HFFc6 (cell line): ENCODE results near the gene APBA3. TPM values are rescaled to one million over a fixed set of nuclear protein-coding genes. Genes with fewer than 3 reads are reported as not detected.

Source experiments
- DNase-seq: peaks from one replicate; pipeline ENCODE4 v3.0.0-alpha.2; 2018
- H3K27ac Mint-ChIP-seq: 2 replicates; pipeline ENCODE4 v1.8.0; 2020; ENCODE audit warnings: mild to moderate bottlenecking, mixed read lengths
- H3K27me3 Mint-ChIP-seq: 2 replicates; pipeline ENCODE4 v1.8.0; 2021; ENCODE audit warnings: mild to moderate bottlenecking, moderate library complexity, mixed read lengths; ENCODE audit not compliant: insufficient read depth
- H3K36me3 Mint-ChIP-seq: 2 replicates; pipeline ENCODE4 v1.8.0; 2021; ENCODE audit warnings: low read depth, mixed read lengths
- H3K4me1 Mint-ChIP-seq: 2 replicates; pipeline ENCODE4 v1.8.0; 2020; ENCODE audit warnings: low read depth, mixed read lengths
- H3K4me3 Mint-ChIP-seq: 2 replicates; pipeline ENCODE4 v1.8.0; 2020; ENCODE audit warnings: mild to moderate bottlenecking, moderate library complexity, mixed read lengths
- H3K9me3 Mint-ChIP-seq: 2 replicates; pipeline ENCODE4 v1.8.0; 2020; ENCODE audit warnings: mild to moderate bottlenecking, mixed read lengths
- CTCF ChIP-seq: fragments of 200-600 bp; sonication (generic); IDR thresholded peaks from 2 replicates; pipeline ENCODE4 v1.5.0; 2021; ENCODE audit warnings: antibody characterized with exemption, mild to moderate bottlenecking
- total RNA-seq, 6 experiments: library from RNA; stranded (reverse); fragmentation: NEBNext Ultra II Directional; extraction: Animal tissue kit (Norgen Biotek cat#: 25700); gene quantifications; 2 replicates in 1 of 6; 3 replicates in 5 of 6; pipeline ENCODE4 v1.2.3, GENCODE V29; 2021

APBA3 gene
- total RNA-seq, 6 experiments from 2014 or later: 9.1 to 13.8 (median 10.4) TPM

DNA sequence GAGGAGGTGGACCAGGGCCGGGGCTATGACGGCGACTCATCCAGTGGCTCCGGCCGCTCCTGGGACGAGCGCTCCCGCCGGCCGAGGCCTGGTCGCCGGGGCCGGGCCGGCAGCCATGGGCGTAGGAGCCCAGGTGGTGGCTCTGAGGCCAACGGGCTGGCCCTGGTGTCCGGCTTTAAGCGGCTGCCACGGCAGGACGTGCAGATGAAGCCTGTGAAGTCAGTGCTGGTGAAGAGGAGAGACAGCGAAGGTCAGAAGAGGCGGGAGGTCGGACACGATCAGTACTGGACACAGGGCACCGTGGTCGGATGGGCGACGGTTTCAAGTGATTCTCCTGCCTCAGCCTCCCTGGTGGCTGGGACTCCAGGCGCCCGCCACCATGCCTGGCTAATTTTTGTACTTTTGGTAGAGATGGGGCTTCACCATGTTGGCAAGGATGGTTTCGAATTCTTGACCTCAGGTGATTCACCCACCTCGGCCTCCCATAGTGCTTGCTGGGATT is 31.0 kb downstream of the APBA3 start:
- Mint-ChIP-seq H3K4me1 (no peaks in the 10 kb centered on the region), H3K27ac (no peak overlapping the region), H3K27me3 (peaks cover 9% of the 10 kb centered on the region), H3K9me3 (no peaks in the 10 kb centered on the region), H3K4me3 (no peak overlapping the region), H3K36me3 (no peaks in the 10 kb centered on the region)
- no peak for DNase-seq
- no peak for TF ChIP-seq CTCF

GRCh38 chr19:3725640-3726310 is 35.7 kb downstream of the APBA3 start:
- no peaks in the 10 kb centered on the region for H3K36me3 Mint-ChIP-seq
- no peaks in the 10 kb centered on the region for H3K9me3 Mint-ChIP-seq
- DNase-seq: no peak

DNA sequence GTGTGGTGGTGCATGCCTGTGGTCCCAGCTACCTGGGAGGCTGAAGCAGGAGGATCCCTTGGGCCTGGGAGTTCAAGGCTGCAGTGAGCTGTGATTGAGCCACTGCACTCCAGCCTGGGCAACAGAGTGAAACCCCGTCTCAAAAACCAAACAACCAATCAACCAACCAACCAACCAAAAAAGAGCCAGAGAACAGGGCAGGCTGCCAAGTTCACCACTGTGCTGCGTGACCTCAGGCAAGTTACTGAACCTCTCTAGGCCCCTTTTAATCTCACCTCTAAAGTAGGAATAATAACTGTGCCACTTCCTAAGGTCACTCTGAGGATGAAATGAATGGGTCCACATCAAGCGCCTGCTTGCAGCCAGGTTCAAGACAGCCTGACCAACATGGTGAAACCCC is 36.4 kb downstream of the APBA3 start:
- no peak for TF ChIP-seq CTCF
- Mint-ChIP-seq H3K9me3 (no peaks in the 10 kb centered on the region), H3K27me3 (peaks cover 15% of the 10 kb centered on the region; the same call in 1 of the 2 replicates), H3K36me3 (no peaks in the 10 kb centered on the region), H3K4me3 (no peak overlapping the region), H3K4me1 (no peaks in the 10 kb centered on the region), H3K27ac (no peak overlapping the region)
- no peak for DNase-seq

More at GRCh38 chr19:3725640-3726310, 35.7 kb downstream of the APBA3 start:
- no peak for TF ChIP-seq CTCF
- no peaks in the 10 kb centered on the region for H3K4me1 Mint-ChIP-seq
- no peak overlapping the region for H3K4me3 Mint-ChIP-seq
- no peak overlapping the region for H3K27ac Mint-ChIP-seq
- H3K27me3 Mint-ChIP-seq: peaks cover 15% of the 10 kb centered on the region; the same call in 1 of the 2 replicates

GRCh38 chr19:3723883-3724282 is 37.6 kb downstream of the APBA3 start:
- Mint-ChIP-seq H3K9me3 (no peaks in the 10 kb centered on the region), H3K36me3 (no peaks in the 10 kb centered on the region), H3K4me1 (peaks cover 4% of the 10 kb centered on the region; the same call in 1 of the 2 replicates), H3K27me3 (peaks cover 18% of the 10 kb centered on the region; the same call in 1 of the 2 replicates), H3K27ac (no peak overlapping the region), H3K4me3 (no peak overlapping the region)
- no peak for TF ChIP-seq CTCF
- no peak for DNase-seq

DNA sequence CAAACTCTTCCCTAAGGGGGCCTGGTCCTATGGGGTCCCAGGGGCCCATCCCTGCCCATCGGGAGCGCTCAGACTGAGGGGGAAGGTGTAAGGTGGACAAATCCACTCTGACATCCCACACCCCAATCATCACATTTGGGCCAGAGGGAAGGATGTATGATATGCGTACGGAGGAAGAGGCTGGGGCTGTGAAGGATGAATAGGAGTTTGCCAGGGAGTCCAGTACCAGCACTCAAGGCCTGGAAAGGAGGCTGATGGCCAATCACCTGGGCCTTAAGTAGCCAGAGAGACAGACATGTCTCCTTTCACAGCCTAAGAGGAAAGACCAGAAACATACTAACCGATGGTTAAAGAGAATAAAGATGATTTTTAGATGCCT is 38.4 kb downstream of the APBA3 start:
- no peak for TF ChIP-seq CTCF
- peaks cover 18% of the 10 kb centered on the region; the same call in 1 of the 2 replicates for H3K27me3 Mint-ChIP-seq
- peaks cover 8% of the 10 kb centered on the region; the same call in 1 of the 2 replicates for H3K4me1 Mint-ChIP-seq
- H3K9me3 Mint-ChIP-seq: no peaks in the 10 kb centered on the region
- no peak overlapping the region for H3K4me3 Mint-ChIP-seq
- no peak overlapping the region for H3K27ac Mint-ChIP-seq
- H3K36me3 Mint-ChIP-seq: no peaks in the 10 kb centered on the region
- DNase-seq: no peak
